Thyroid gland (tissue), 4 donors: ENCODE data around the gene DCTN3. TPM values are rescaled to one million over a fixed set of nuclear protein-coding genes. Genes with fewer than 3 reads are reported as not detected.

Experiments used
- DNase-seq, 2 donors: peaks; one replicate each; pipeline ENCODE4 v3.0.0-alpha.2; 2019
- H3K27ac ChIP-seq, 3 donors: fragments of 200-600 bp; sonication (generic); 1 replicate in 2 of 3; 2 replicates in 1 of 3; pipeline ENCODE4 v1.5.1; 2016 to 2019; ENCODE audit warnings: mild to moderate bottlenecking in 1 of 3, moderate library complexity in 1 of 3
- H3K27me3 ChIP-seq: fragments of 200-600 bp; sonication (generic); one replicate; pipeline ENCODE4 v1.5.1; 2019
- H3K36me3 ChIP-seq, 2 donors: fragments of 200-600 bp; sonication (generic); one replicate each; pipeline ENCODE4 v1.5.1; 2016 to 2019
- H3K4me1 ChIP-seq, 2 donors: fragments of 200-600 bp; sonication (generic); one replicate each; pipeline ENCODE4 v1.5.1; 2017 to 2019
- H3K4me3 ChIP-seq, 3 donors: fragments of 200-600 bp; sonication (generic); replicated peaks in 1 of 3; 1 replicate in 2 of 3; 2 replicates in 1 of 3; pipeline ENCODE4 v1.5.1; 2016; ENCODE audit warnings: mild to moderate bottlenecking in 1 of 3
- H3K9me3 ChIP-seq: fragments of 200-600 bp; sonication (generic); one replicate; pipeline ENCODE4 v1.5.1; 2017
- CTCF ChIP-seq, 6 experiments: fragments of 200-600 bp in 3 of 6; fragments of 450-650 bp in 3 of 6; sonication (generic) in 3 of 6; IDR thresholded peaks; one replicate each; pipeline ENCODE4 v1.5.1; 2016 to 2019; ENCODE audit warnings: antibody characterized with exemption in 6 of 6, mild to moderate bottlenecking in 2 of 6, inconsistent platforms in 1 of 6, moderate library complexity in 1 of 6
- POLR2A ChIP-seq, 2 donors: fragments of 450-650 bp; IDR thresholded peaks; one replicate each; pipeline ENCODE4 v1.6.1; 2017; ENCODE audit warnings: antibody characterized with exemption in 2 of 2, mild to moderate bottlenecking in 2 of 2, moderate library complexity in 1 of 2
- WGBS, 2 donors: methylation state at CpG; one replicate each; pipeline ENCODE4 v1.1.5; 2017; 5-methylcytosine and 5-hydroxymethylcytosine counted together
- intact Hi-C: fragments of 100-400 bp; cut with DNase I; formaldehyde crosslinking; loops from one replicate; pipeline ENCODE4 v1.15.1; 2023
- small RNA-seq: library from RNA; depleted of rRNA; stranded (forward); fragments of <200 nt; gene quantifications from one replicate; pipeline ENCODE3, GENCODE V24; 2016
- total RNA-seq, 4 donors: library from RNA; depleted of rRNA; stranded (reverse); fragments of >200 nt; gene quantifications; one replicate each; pipeline ENCODE4 v1.2.3, GENCODE V29; 2016

Gene DCTN3
- total RNA-seq, 4 donors from 2014 or later = 54.6 to 140 (median 89.2) TPM

DNA sequence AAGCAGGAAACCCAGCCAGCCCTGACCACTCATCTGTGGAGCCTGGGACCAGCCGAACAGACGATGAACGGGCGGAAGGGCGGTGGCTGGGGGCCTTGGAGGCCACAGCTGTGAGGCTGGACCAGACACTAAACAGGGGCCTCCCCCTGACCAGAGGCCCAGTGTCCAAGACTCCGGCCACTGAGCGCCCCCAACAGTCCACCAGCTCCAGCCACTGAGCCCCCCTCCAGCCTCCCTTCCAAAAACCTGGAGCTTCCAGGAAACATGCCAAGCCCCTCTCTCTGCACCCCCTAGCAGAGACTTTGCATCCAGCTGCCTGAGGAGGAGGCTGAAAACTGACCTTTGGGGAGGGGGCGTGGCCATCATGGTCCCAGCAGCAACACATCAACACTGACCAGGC is 54.0 kb downstream of the DCTN3 start:
- no peaks in the 10 kb centered on the region for H3K9me3 ChIP-seq
- WGBS, 2 donors = 72 to 77% methylated on average over 7 of the region's 8 CpGs
- H3K36me3 ChIP-seq = no peaks in the 10 kb centered on the region
- no peak overlapping the region for H3K4me3 ChIP-seq
- DNase-seq = no peak
- H3K4me1 ChIP-seq = peaks cover 0 to 4% of the 10 kb centered on the region in 2 donors
- no peaks in the 10 kb centered on the region for H3K27me3 ChIP-seq
- no peak overlapping the region for H3K27ac ChIP-seq
- intact Hi-C loops = no loop called here
- TF ChIP-seq CTCF (IDR thresholded peaks at IDR 0.05) = no peak
- TF ChIP-seq POLR2A (IDR thresholded peaks at IDR 0.05) = no peak

GRCh38 chr9:34565856-34566255 is 54.4 kb downstream of the DCTN3 start:
- peaks cover 0 to under 1% of the 10 kb centered on the region in 2 donors for H3K4me1 ChIP-seq
- H3K4me3 ChIP-seq = no peak overlapping the region
- H3K27ac ChIP-seq = no peak overlapping the region
- TF ChIP-seq CTCF (IDR thresholded peaks at IDR 0.05) (no peak), POLR2A (IDR thresholded peaks at IDR 0.05) (no peak)
- intact Hi-C loops = no loop called here
- no peaks in the 10 kb centered on the region for H3K27me3 ChIP-seq
- H3K36me3 ChIP-seq = no peaks in the 10 kb centered on the region
- H3K9me3 ChIP-seq = no peaks in the 10 kb centered on the region
- 65 to 71% methylated on average over 8 of the region's 8 CpGs for WGBS, 2 donors
- no peak for DNase-seq

DNA sequence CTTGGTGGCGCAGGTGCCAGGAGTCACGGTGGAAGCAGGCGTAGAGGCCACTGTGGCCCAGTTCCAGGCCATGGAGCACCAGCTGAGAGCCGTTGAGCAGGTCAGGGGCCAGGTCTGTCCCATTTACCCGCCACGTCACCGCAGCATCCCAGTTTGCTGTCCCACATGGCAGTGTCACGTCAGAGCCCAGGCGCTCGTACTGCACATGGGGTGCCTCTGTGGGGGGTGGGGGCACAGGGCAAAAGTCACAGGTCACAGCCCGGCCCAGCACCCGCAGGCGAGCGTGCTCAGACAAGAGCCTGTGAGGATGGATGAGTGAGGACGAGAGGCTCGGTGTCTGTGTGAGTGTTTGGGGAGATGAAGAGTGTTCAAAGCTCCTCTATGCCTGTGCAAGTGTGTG is 55.7 kb downstream of the DCTN3 start:
- no peaks in the 10 kb centered on the region for H3K27me3 ChIP-seq
- WGBS, 2 donors = 84 to 90% methylated on average over 10 to 16 of the region's 16 CpGs
- no peaks in the 10 kb centered on the region for H3K36me3 ChIP-seq
- DNase-seq = no peak
- intact Hi-C loops = no loop called here
- no peak overlapping the region for H3K27ac ChIP-seq
- no peak overlapping the region for H3K4me3 ChIP-seq
- no peak for TF ChIP-seq CTCF (IDR thresholded peaks at IDR 0.05)
- no peak for TF ChIP-seq POLR2A (IDR thresholded peaks at IDR 0.05)
- peaks cover 0 to 10% of the 10 kb centered on the region in 2 donors for H3K4me1 ChIP-seq
- H3K9me3 ChIP-seq = no peaks in the 10 kb centered on the region

Small RNA genes within 50 kb of the gene (small RNA-seq; reads per million reads assigned to genes)
- not detected for gene CCL27

Other genes with a start within 250 kb of the DCTN3 start
- 1 to 10 TPM; 3.2 to 9.2 (median 6.0) TPM for gene MYORG, start 243.6 kb downstream of the DCTN3 start, total RNA-seq
- gene FAM219A, start 161.9 kb downstream of the DCTN3 start, total RNA-seq = 10 to 100 TPM in 3 of 4 donors, 1 to 10 TPM in 1; 6.6 to 14.3 (median 10.5) TPM
- under 1 TPM in 2 of 4 donors, not detected in 2; 0.81 to 0.89 TPM for gene DNAI1, start 161.7 kb downstream of the DCTN3 start, total RNA-seq
- not detected for gene ENHO, start 97.5 kb downstream of the DCTN3 start, total RNA-seq
- gene CNTFR, start 30.8 kb downstream of the DCTN3 start, total RNA-seq = 10 to 100 TPM in 3 of 4 donors, 1 to 10 TPM in 1; 8.6 to 17.3 (median 14.1) TPM
- 10 to 100 TPM; 20.7 to 39.0 (median 25.8) TPM for gene RPP25L, start 8.4 kb downstream of the DCTN3 start, total RNA-seq
- not detected for gene ARID3C, start 8.6 kb upstream of the DCTN3 start, total RNA-seq
- gene SIGMAR1, start 17.3 kb upstream of the DCTN3 start, total RNA-seq = 10 to 100 TPM; 48.6 to 89.7 (median 76.6) TPM
- gene GALT, start 26.2 kb upstream of the DCTN3 start, total RNA-seq = 10 to 100 TPM; 48.7 to 76.5 (median 57.1) TPM
- gene IL11RA, start 31.7 kb upstream of the DCTN3 start, total RNA-seq = 10 to 100 TPM; 43.8 to 89.9 (median 56.5) TPM
- 1 to 10 TPM in 1 of 4 donors, not detected in 3; 1.1 TPM for gene CCL27, start 42.2 kb upstream of the DCTN3 start, total RNA-seq
- gene CCL19, start 70.8 kb upstream of the DCTN3 start, total RNA-seq = 1 to 10 TPM in 2 of 4 donors, not detected in 2; 2.2 to 8.5 TPM
- 1,000 to 10,000 TPM in 1 of 4 donors, 100 to 1,000 TPM in 3; 196 to 1,821 (median 617) TPM for gene CCL21, start 89.6 kb upstream of the DCTN3 start, total RNA-seq